Right hindlimb (tissue), 1 donor: ENCODE data around the gene MVP.
"Not testable (repeated sequence)": the region's sequence is repeated elsewhere in the genome, so short reads cannot be mapped to it uniquely, and the experiment has no call there.

Experiments
- DNase-seq: peaks from one replicate; pipeline ENCODE4 v3.0.0-alpha.2; 2018

MVP gene

DNA sequence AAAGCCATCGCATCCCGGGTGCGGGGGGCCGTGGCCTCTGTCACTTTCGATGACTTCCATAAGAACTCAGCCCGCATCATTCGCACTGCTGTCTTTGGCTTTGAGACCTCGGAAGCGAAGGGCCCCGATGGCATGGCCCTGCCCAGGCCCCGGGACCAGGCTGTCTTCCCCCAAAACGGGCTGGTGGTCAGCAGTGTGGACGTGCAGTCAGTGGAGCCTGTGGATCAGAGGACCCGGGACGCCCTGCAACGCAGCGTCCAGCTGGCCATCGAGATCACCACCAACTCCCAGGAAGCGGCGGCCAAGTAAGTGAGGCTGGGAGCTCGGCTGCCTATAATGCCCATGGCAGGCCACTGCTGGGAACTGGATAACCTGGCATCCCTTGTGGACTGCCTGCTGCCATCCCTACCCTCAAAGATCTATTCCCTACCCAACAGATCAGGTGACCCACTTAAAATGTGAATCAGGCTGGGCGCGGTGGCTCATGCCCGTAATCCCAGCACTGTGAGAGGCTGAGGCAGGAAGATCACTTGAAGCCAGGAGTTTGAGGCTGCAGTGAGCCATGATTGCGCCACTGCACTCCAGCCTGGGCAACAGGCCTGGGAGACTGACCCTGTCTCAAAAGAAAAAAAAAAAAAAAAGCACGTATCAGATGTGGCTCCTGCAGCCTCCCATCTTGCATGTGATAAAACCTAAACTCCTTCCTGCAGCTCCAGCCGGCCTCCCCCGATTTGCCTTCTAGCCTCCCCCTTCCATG lies 24.5 kb downstream of the MVP start:
- DNase-seq, result no peak

- no peak for DNase-seq
These were observed 25.4 kb downstream of the MVP start for GRCh38 chr16:29845656-29846055.

- DNase-seq, result peak; percentile 68
These were observed 28.4 kb downstream of the MVP start for GRCh38 chr16:29848420-29849297.

DNA sequence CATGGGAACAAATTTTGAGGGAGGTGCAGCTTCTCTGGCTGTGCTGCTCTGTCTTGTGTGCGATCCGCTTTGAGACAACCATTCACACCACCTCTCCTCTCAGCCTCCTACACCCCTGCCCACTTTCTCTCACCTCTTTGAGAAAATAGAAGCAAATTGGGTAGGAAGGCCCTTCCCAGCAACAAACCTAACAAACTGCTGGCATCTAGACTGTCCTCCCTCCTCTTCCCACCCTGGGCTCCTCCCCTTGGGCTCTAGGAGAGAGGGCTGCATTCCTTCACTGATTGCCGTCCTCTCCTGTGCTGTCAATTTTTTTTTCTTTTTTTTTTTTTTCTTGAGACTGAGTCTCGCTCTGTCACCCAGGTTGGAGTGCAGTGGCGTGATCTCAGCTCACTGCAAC lies 29.2 kb downstream of the MVP start:
- DNase-seq, result no peak

DNA sequence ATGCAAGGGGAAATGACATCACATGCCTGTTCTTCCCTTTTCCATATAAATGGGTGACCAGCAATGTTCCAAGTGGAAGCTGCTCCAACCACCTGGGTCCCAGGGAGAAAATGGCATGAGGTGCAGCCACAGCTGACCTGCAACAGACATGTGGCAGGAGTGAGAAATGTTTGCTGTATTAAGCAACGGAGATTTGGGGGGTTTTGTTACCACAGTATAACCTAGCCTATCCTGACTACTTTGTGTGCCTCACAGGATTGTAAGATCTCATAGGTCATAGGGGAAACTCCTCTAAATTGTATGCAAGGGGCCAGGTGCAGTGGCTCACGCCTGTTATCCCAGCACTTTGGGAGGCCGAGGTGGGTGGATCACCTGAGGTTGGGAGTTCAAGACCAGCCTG lies 30.7 kb downstream of the MVP start:
- DNase-seq, result no peak

DNA sequence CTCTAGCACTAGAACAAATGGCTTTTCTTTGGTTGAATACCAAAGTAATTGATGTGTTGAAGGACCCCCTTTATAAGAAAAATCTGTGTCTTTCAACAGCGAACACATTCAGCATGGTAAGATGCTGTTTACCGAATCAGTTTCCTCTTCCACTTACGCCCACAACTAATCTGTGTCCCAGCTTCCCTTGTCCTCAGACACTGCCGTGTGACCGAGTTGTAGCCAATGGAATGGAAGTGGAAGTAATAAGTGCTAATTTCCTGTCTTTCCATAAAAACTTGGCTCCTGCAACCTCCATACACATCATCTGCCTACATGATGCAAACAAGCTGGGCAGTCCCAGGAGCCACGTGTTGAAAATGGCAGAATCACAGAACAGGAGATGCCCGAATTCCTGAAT lies 32.4 kb downstream of the MVP start:
- DNase-seq, result no peak

GRCh38 chr16:29854520-29855100 lies 34.3 kb downstream of the MVP start:
- no peak for DNase-seq

DNA sequence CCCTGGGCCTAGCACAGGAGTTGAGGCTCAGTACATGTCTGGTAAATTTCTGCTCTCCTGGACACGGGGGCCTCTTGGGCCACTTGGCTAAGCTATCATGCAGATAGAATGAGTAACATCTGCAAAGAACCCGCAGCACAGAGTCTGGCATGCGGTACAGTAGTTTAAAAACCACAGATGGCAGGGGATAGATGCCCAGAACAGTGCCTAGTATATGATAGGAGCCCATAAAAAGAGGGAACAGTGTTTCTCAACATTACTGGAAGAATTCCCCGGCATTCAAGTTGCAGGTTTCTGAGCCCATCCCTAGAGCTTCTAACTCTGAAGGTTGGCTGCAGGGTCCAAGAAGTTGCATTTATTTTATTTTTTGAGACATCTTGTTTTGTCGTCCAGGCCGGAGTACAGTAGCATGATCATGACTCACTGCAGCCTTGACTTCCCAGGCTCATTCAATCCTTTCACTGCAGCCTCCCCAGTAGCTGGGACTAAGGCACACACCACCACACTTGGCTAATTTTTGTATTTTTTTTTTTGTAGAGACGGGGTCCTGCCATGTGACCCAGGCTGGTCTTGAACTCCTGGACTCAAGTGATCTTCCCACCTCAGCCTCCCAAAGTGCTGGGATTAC lies 37.0 kb downstream of the MVP start:
- no peak for DNase-seq

DNA sequence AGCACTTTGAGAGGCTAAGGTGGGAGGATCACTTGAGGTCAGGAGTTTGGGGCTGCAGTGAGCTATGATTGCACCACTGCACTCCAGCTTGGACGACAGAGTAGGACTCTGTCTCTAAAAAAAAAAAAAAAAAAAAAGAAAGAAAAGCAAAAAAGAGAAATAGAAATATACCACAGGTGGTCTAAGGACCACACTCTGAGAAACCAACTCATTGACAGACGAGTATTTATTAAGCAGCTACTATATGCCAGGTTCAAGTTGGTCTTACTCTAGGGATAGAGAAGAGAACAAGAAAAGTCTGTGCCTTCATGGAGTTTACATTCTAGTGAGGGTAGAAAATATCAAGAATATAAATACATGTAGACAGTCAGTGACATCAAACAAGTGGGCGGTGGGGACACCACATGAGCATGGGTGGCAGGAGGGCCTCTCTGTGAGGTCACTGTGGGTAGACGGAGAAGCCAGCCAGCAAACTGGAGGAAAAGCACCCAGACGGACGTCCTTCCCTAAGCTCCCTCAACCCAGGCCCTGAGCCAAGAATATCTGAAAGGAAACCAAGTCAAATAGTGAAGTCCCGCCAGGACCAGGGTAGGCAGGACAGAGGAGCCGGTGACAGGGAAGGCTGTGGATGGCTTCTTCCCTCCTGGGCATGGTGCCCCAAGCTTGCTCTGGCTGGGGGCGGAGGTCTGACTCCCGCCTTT lies 38.0 kb downstream of the MVP start:
- DNase-seq, result no peak

DNA sequence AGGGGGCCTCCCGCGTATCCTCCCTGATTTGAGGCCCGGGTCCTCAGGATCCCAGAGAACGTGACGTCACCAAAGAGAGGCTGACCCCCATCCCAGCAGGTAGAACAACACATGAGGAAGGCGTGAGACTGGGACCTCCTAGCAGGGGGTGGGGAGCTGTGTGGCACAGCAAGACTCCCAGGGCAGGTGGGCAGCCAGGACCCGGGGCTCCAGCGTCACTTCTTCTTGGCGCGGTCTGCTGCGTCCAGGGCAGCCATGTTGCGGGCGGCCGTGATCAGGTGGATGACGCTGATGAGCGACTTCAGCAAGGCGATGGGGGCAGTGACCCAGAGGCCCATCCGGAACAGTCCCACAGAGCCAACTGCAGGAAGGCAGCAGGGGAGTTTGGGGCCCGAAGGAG lies 38.7 kb downstream of the MVP start:
- no peak for DNase-seq

DNA sequence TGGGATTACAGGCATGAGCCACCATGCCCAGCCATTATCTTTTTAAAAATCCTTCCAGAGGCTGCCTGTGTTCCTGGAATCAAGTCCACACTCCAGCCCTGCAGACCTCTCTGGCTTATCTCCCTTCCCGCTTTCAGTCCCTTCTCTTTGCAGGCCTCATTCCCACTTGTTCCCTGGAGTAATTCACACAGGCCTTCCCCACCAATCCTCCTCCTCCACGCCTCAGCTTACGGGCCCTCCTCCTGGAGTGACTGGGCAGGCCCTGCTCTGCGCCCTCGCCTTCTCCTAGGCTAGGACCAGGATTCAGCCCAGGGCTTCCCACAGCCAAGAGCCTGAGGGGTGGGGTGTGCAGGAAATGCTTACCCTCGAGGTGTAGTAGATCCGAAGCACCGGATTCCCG lies 40.0 kb downstream of the MVP start:
- DNase-seq, result no peak

DNA sequence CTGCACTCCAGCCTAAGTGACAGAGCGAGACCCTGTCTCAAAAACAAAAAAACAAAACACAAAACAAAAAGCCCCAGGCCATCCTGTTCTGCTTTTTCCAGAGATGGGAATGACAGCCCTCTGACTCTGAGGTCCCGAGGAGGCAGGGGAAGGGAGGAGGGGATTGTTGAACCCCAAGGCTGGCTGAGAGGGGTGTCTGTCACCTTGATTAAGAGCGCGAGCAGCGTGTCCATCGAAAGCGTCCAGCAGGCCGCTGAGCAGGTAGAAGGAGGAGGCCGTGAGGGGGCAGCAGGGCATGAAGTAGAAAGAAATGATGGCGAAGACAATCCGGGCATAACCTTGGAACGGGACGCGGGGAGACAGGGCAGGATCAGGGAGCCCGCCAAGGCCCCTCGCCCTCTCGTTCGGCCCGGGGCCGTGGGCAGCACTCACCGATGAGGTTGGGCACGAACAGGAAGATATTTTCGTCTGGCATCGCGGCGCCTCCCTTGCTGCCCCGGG lies 42.2 kb downstream of the MVP start:
- DNase-seq, result peak; percentile 40

- peak; percentile 95 for DNase-seq
These were observed 42.8 kb downstream of the MVP start, which contains the start of gene CDIPT for GRCh38 chr16:29862884-29863668. Gene CDIPT, minus strand, starts transcription at chr16:29863226. Its CDS starts 369 bp downstream, at chr16:29862857.

GRCh38 chr16:29863669-29863984 lies 43.4 kb downstream of the MVP start:
- DNase-seq, result no peak

DNA sequence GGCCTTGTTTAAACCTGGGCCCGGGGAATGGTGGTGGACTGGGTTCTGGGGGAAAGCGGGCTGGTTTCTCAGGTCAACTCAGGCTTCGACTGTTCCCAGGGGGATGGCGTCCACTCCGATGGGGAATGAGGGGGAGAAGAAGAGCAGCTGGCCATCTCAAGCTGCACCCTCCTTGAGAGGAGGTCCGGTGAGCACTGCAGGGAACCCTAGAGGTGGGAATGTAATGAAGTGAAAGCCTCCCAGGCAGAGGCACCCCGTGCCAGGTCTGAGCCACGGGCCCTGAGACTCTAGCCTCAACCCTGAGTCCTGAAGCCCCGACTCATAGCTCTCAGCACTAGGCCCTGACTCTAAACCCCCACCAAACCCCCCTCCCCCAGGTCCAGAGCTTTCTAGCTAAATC lies 43.9 kb downstream of the MVP start:
- no peak for DNase-seq

- no peak for DNase-seq
These were observed 48.2 kb downstream of the MVP start for GRCh38 chr16:29868396-29869009.

- DNase-seq, result not testable (repeated sequence)
These were observed 48.8 kb downstream of the MVP start for GRCh38 chr16:29869067-29869466.

DNA sequence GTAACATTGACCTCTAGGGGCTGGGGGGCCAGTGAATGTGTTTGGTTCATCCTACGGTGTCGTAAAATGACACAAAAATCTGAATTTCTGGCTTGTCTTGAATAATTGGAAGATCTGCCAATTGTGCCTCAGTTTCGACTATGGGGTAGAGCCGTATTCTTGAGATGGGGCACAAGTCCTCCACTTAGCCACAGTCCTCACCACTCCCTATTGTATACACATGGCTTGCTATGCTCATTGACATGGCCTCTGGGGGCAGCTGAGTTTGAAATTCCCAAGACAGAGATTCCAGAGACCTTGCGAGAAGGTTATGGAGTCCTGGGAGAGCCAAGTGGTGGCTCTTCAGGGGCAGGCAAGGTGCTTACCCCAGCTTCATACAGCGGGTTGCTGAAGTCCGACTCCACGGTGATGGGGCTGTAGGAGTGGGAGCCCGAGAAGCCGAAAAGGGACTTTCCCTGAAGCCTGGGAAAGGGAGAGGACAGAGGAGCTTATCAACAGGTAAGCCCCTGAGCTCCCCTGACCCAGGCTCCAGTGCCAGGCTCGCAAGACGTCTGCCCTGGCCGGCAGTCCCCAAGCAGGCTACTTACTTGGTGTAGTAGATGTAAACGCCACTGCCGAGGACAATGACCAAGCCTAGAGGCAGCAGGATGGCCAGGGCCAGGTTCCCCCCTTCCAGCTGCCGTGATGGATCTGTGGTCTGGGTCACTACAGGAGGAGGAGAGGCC lies 51.7 kb downstream of the MVP start:
- DNase-seq, result no peak

- DNase-seq, result no peak
These were observed 53.1 kb downstream of the MVP start for GRCh38 chr16:29873319-29873718.

GRCh38 chr16:29875206-29875605 lies 54.9 kb downstream of the MVP start:
- DNase-seq, result no peak

GRCh38 chr16:29876217-29876593 lies 55.9 kb downstream of the MVP start:
- DNase-seq, result no peak
